Measurements from ENCODE around the gene DYNLT2. TPM values are rescaled to one million over a fixed set of nuclear protein-coding genes. Genes with fewer than 3 reads are reported as not detected.

Gene DYNLT2
- total RNA-seq, 1 donor from 2014 or later: 2.5 TPM

DNA sequence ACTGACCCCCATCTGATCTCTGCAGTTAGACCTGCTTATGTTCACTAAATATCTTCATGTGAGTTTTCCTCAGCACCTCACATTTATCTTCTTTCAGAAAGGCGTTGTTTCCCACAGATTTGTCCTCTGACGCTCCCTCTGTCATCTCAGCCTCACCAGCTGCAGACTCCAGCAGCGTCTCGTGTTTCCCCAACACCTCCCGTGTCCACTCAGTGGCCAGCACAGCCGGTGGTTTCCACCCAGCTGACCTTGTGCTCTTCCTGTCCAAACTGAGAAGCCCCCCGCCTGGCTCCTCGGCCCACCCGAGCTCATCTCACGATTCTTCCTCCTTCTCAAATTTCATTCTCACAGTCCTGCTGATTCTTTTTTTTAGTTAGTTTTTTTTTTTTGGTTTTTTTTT is 12.5 kb upstream of the DYNLT2 start:
- DNase-seq (ENCODE audit: low read depth): no peak
- no peak overlapping the region for H3K4me3 ChIP-seq (ENCODE audit: low read depth, low read length)
- TF ChIP-seq, protein P1, sequence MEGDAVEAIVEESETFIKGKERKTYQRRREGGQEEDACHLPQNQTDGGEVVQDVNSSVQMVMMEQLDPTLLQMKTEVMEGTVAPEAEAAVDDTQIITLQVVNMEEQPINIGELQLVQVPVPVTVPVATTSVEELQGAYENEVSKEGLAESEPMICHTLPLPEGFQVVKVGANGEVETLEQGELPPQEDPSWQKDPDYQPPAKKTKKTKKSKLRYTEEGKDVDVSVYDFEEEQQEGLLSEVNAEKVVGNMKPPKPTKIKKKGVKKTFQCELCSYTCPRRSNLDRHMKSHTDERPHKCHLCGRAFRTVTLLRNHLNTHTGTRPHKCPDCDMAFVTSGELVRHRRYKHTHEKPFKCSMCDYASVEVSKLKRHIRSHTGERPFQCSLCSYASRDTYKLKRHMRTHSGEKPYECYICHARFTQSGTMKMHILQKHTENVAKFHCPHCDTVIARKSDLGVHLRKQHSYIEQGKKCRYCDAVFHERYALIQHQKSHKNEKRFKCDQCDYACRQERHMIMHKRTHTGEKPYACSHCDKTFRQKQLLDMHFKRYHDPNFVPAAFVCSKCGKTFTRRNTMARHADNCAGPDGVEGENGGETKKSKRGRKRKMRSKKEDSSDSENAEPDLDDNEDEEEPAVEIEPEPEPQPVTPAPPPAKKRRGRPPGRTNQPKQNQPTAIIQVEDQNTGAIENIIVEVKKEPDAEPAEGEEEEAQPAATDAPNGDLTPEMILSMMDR (conservative IDR thresholded peaks at IDR 0.05; ENCODE audit: low read depth, low read length): no peak

DNA sequence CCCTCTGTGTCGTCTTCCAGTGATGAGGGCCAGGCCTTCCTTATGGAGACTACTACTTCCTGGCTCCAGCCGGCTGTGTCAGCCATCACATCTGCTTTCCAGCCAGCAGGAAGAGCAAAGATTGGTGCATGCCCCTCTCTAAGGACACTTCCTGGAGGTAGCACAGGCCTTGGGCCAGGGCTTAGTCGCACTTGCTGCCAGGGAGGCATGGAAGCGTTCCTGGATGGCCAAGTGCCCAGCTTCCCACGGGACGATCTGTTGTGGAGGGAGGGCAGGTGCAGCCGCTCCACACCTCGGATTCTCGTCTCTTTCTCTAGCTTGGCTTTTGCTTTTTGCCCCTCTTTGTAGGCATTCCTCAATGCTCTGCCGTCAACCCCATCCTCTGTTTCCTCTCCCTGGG is 11.9 kb upstream of the DYNLT2 start:
- no peak overlapping the region for H3K4me3 ChIP-seq (ENCODE audit: low read depth, low read length)
- no peak for DNase-seq (ENCODE audit: low read depth)
- TF ChIP-seq, protein P1 (conservative IDR thresholded peaks at IDR 0.05; ENCODE audit: low read depth, low read length): no peak

DNA sequence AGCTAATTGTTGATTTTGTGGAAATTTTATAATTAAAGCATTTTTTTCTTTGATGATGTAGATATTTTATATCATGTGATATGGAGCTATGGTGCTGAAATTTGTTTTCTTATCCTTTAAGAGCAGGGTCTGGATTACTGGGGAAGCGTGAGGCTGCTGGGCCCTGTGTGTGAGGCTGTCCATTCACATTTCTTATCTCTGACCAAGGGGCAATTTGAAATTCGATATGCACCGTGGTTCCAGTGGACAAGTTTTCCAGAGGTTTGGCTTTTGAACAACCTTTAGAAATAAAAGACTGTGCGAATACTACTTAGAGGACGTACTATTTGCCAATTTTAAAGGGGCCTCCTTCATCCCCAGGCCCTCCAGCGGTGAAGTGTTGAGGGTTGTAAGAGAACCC is 3.8 kb upstream of the DYNLT2 start:
- no peak overlapping the region for H3K4me3 ChIP-seq (ENCODE audit: low read depth, low read length)
- TF ChIP-seq, protein P1 (conservative IDR thresholded peaks at IDR 0.05; ENCODE audit: low read depth, low read length): no peak
- DNase-seq (ENCODE audit: low read depth): no peak

DNA sequence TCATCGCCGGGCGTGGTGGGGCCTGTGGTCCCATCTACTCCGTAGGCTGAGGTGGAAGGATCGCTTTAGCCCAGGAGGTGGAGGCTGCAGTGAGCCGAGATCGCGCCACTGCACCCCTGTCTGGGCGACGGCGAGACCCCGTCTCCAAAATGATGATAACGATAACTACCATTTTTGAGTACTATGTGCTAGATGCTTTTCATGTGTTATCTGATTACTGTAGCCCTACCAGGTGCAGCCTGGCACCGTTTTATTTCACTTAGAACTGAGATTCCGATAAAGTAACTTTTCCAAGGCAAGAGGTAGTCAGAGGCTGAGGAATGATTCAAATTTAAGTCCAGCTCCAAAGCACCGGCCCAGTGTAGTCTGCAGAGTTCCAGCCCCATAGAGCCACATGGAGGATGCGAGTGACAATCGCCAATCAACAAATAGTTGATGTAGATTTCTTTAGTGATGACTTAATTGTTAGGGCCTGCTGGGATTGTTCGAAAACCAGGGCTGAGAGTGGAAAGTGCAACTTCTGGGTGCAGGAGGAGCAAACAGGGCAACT is 777 bp upstream of the DYNLT2 start:
- H3K4me3 ChIP-seq (ENCODE audit: low read depth, low read length): peak overlapping the region; percentile 85
- TF ChIP-seq, protein P1 (conservative IDR thresholded peaks at IDR 0.05; ENCODE audit: low read depth, low read length): no peak
- DNase-seq (ENCODE audit: low read depth): no peak

DNA sequence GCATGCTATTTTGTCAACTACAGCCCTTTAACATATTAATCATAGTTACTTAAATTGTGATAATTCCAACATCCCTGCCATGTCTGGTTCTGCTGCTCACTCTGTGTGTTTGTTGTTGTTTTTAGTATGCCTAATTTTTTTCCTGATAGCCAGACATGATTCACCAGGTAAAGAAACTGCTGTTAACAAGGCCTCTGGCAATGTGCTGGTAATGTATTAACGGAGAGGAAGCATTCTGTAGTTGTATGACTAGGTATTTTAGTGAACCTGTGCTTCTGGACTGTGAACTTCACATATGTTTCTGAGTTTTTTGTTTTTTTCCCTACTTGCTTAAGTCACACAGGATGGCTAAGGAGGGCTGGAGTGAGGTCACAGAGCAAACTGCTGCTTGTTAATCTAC is 4.8 kb downstream of the DYNLT2 start:
- H3K4me3 ChIP-seq (ENCODE audit: low read depth, low read length): no peak overlapping the region
- TF ChIP-seq, protein P1 (conservative IDR thresholded peaks at IDR 0.05; ENCODE audit: low read depth, low read length): no peak
- DNase-seq (ENCODE audit: low read depth): no peak

DNA sequence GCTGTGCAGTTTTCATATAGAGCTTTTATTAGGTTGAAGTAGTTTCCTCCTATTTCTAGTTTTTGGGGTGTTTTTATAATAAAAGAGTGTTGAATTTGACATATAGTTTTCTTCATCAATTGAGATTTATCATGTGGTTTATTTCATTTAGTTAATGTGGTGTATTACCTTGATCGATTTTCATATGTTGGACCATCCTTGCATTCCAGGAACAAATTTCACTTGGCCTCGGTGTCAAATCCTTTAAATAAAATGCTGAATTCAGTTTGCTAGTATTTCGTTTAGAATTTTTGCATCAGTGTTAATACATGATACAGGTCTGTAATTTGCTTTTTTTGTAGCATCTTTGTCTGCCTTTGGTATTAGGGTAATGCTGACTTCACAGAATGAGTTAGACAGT is 6.0 kb downstream of the DYNLT2 start:
- no peak for DNase-seq (ENCODE audit: low read depth)
- TF ChIP-seq, protein P1 (conservative IDR thresholded peaks at IDR 0.05; ENCODE audit: low read depth, low read length): no peak
- no peak overlapping the region for H3K4me3 ChIP-seq (ENCODE audit: low read depth, low read length)

DNA sequence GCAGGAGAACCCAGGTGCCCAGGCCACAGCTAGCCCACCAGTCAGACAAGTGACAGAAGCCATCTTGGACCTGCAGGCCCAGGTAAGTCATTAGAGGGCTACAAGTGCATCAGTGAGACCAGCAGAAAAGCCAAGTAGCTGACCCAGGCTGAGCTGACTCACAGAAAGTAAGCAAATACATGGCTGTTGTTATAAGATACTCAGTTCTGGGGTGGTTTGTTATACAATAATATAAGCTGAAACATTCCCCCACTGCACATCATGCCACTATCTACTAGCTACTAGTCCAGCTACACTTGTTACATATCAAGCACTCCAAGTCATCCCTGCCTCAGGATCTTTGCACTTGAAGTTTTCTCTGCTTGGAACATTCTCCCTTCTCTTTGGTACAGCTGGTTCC is 10.0 kb downstream of the DYNLT2 start:
- TF ChIP-seq, protein P1 (conservative IDR thresholded peaks at IDR 0.05; ENCODE audit: low read depth, low read length): no peak
- DNase-seq (ENCODE audit: low read depth): no peak
- H3K4me3 ChIP-seq (ENCODE audit: low read depth, low read length): no peak overlapping the region

Data from epithelial cell of proximal tubule (primary cell).